ENCODE data around the gene USF2.

DNA sequence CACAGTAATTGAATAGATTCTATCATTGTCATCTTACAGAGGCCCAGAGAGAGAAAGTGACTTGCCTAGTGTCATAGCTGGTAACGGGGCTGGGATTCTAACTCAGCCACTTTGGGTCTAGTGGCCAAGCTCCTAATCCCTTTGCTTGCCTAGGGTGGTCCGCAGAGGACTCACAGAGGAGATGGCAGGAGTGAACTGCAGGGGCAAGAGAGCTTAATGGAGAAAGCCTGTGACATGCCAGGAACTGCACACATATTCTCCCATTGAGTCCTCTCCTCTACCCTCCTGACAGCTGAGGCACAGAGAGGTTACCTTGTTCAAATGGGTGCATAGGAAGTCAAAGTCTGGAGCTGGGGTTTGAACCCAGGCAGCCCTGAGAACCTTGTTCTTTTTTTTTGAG is 17.3 kb upstream of the USF2 start:
- TF ChIP-seq CTCF (conservative IDR thresholded peaks at IDR 0.05; ENCODE audit: low read depth, low read length): no peak
- no peak for TF ChIP-seq RFX5 (IDR thresholded peaks at IDR 0.05; ENCODE audit: low read depth, low read length)
- TF ChIP-seq RCOR1 (IDR thresholded peaks at IDR 0.05; ENCODE audit: insufficient replicate concordance, low read length): no peak
- TF ChIP-seq POLR2A (IDR thresholded peaks at IDR 0.05; ENCODE audit: low read depth, low read length): no peak
- no peak for TF ChIP-seq MXI1 (IDR thresholded peaks at IDR 0.05; ENCODE audit: borderline replicate concordance, low read depth, low read length)
- TF ChIP-seq CHD1 (IDR thresholded peaks at IDR 0.05; ENCODE audit: low read depth, low read length): no peak
- no peak for TF ChIP-seq NFE2L2 (IDR thresholded peaks at IDR 0.05; ENCODE audit: low read depth, low read length)
- no peak for TF ChIP-seq RAD21 (IDR thresholded peaks at IDR 0.05; ENCODE audit: low read length)
- TF ChIP-seq CEBPB (IDR thresholded peaks at IDR 0.05; ENCODE audit: low read depth, low read length): no peak
- no peak for TF ChIP-seq SMC3 (IDR thresholded peaks at IDR 0.05; ENCODE audit: low read depth, low read length)
- no peak for TF ChIP-seq MAFK (IDR thresholded peaks at IDR 0.05; ENCODE audit: low read depth, low read length)
- TF ChIP-seq, protein P1, sequence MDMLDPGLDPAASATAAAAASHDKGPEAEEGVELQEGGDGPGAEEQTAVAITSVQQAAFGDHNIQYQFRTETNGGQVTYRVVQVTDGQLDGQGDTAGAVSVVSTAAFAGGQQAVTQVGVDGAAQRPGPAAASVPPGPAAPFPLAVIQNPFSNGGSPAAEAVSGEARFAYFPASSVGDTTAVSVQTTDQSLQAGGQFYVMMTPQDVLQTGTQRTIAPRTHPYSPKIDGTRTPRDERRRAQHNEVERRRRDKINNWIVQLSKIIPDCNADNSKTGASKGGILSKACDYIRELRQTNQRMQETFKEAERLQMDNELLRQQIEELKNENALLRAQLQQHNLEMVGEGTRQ (IDR thresholded peaks at IDR 0.05; ENCODE audit: low read depth, low read length): no peak

Measured in IMR-90 (cell line).